Transverse colon (tissue), 4 donors: ENCODE measurements around the gene PRSS27.

Experiments
- CTCF ChIP-seq, 5 experiments: fragments of 200-600 bp in 3 of 5; fragments of 450-650 bp in 2 of 5; sonication (generic) in 3 of 5; IDR thresholded peaks; 1 replicate in 2 of 5; 2 replicates in 3 of 5; pipeline ENCODE4 v1.5.1; 2016 to 2017; ENCODE audit warnings: antibody characterized with exemption in 5 of 5, inconsistent platforms in 3 of 5, mild to moderate bottlenecking in 2 of 5, moderate library complexity in 1 of 5
- EP300 ChIP-seq: sonication (generic); formaldehyde crosslinking; IDR thresholded peaks from one replicate; pipeline ENCODE4 v1.6.1; 2017; ENCODE audit warnings: antibody characterized with exemption, low read depth
- POLR2A ChIP-seq: fragments of 450-650 bp; IDR thresholded peaks from one replicate; pipeline ENCODE4 v1.6.1; 2016; ENCODE audit warnings: antibody characterized with exemption, mild to moderate bottlenecking, moderate library complexity
- POLR2AphosphoS5 ChIP-seq, 3 donors: sonication (generic); formaldehyde crosslinking; IDR thresholded peaks; one replicate each; pipeline ENCODE4 v1.6.1; 2016; ENCODE audit warnings: antibody characterized with exemption in 3 of 3

GRCh38 chr16:2706611-2707311 is 13.3 kb downstream of the PRSS27 start:
- no peak for TF ChIP-seq CTCF (IDR thresholded peaks at IDR 0.05)
- no peak for TF ChIP-seq EP300
- no peak for TF ChIP-seq POLR2A
- no peak for TF ChIP-seq POLR2AphosphoS5 (IDR thresholded peaks at IDR 0.05)
